K562 (cell line): ENCODE measurements around the gene DGKZ.

Experiments used
- ARNT ChIP-seq, 2 experiments: fragments of 450-650 bp; IDR thresholded peaks; 2 replicates each; pipeline ENCODE4 v1.6.1; 2016; ENCODE audit warnings: mild to moderate bottlenecking in 1 of 2
- FOXK2 ChIP-seq, 2 experiments: fragments of 450-650 bp; IDR thresholded peaks in 1 of 2; conservative IDR thresholded peaks in 1 of 2; 2 replicates each; pipeline ENCODE4 v1.6.1; 2016; ENCODE audit warnings: low read depth in 2 of 2, mild to moderate bottlenecking in 1 of 2
- JUN ChIP-seq, 2 experiments: sonication (generic) in 1 of 2; formaldehyde crosslinking in 1 of 2; IDR thresholded peaks; 2 replicates each; pipeline versions ENCODE4 v1.6.1 to v1.8.0; 2012 to 2022; ENCODE audit warnings: borderline replicate concordance in 2 of 2, mild to moderate bottlenecking in 2 of 2, improper control_type of control experiment in 1 of 2, low read depth in 1 of 2, low read length in 1 of 2, missing genetic modification reagents in 1 of 2
- MEF2A ChIP-seq: IDR thresholded peaks from 2 replicates; pipeline ENCODE4 v1.6.1; 2011; ENCODE audit warnings: low read depth, mild to moderate bottlenecking, low read length, moderate library complexity; ENCODE audit not compliant: control insufficient read depth

DNA sequence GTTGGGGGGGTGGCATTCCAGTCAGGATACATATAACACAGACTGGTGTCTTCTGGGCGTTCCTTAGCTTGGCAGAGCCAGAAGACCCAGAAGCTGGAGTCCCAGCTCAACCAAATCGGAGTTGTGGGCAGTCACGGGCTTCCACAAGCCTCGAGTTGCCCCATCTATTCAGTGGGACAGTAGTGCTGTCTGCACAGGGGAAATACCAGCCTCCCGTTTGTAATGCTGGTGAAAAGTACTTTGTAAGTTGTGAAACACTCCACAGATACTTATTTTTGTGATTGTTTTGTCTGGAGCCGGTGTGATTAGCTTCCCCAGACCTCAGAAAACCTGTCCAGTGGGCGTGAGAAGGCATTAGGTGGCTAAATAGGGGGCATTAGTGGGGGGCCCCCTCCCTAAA, 13.6 kb downstream of the DGKZ start:
- TF ChIP-seq MEF2A (no peak), ARNT (IDR thresholded peaks at IDR 0.05) (no peak), JUN (IDR thresholded peaks at IDR 0.05; ENCODE audit: borderline replicate concordance, low read depth, low read length) (no peak), JUN (CRISPR knock-in tag; IDR thresholded peaks at IDR 0.05; ENCODE audit: borderline replicate concordance) (no peak), FOXK2 (conservative IDR thresholded peaks at IDR 0.05 in 1 of 2, IDR thresholded peaks at IDR 0.05 in 1 of 2; ENCODE audit: low read depth in 2 of 2) (no peak)
